Cerebellar cortex (tissue), 1 donor: ENCODE data around the gene MAPT.

Experiments
- DNase-seq: peaks from one replicate; pipeline ENCODE4 v3.0.0-alpha.2; 2015; ENCODE audit warnings: low spot score

Gene MAPT

GRCh38 chr17:45973946-45974859 is 79.8 kb downstream of the MAPT start:
- peak; percentile 35 for DNase-seq

- DNase-seq, result no peak
Measured at GRCh38 chr17:45974916-45975630, 80.7 kb downstream of the MAPT start.

DNA sequence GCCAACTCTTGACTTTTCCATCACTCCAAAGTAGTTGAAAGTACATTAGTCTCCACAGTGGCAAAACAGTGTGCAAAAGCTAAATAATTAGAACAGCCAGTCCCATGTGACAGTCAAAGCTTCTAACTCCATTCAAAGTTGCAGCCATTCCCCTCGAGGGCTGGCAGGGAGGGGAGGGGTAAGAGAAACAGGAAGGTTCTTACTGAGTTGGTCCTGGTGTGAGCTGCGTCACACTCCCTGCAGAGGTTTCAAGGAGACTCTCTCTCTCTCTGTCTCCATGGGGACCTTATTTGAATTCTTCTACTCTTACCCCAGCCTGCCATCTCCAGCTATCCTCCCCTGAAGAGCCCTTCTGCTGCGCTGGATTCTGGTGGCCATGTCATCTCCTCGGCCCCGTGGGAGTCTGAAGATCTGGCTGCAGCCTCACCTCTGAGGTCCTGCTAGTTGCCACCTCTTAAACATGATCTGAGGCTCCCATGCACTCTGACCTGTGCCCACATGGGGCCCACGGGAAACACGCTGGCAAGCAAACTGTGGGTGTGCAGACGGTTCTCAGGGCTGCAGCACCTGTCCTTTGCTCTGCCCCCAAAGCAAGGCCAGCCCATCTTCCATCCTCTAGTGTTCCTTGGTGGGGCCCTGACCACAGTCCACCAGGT is 81.4 kb downstream of the MAPT start:
- no peak for DNase-seq

GRCh38 chr17:45976391-45976754 is 82.0 kb downstream of the MAPT start:
- no peak for DNase-seq

DNA sequence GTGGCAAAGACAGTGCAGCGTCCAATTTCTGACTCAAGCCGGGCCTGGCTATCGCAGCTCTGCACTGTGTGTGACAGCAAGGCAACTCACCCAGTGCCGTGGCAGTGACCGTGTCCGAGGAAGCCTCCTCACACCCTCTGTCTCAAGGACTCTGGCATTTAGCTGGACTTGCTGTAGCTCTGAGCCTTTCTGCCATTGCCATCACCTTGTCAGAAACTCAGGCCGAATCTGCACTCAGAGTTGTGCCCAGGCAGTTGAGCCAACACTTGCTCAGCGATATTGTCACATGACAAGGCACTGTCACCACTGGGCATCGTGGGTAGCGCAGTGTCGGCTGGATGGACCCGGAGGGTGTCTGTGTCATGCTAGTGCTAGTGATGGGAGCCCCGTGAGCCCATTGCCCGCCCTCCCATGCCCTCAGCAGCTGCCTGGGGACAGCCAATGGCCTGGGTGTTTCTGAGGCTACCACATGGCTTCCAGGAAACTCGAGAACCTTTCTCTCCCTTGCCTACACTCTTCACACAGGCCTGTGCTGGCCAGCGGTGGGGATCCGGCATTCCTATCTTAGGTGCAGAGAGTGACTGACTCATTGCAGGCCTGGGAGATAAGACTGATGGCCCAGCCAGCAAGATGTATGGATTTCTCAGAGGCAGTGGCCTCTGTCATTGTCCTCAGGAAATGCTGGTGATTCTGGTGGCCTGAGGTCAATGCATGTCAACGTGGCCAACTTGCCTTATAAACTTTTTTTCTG is 82.6 kb downstream of the MAPT start:
- DNase-seq, result no peak

GRCh38 chr17:45977506-45977824 is 83.1 kb downstream of the MAPT start:
- no peak for DNase-seq

GRCh38 chr17:45977976-45978626 is 83.7 kb downstream of the MAPT start:
- DNase-seq, result no peak

DNA sequence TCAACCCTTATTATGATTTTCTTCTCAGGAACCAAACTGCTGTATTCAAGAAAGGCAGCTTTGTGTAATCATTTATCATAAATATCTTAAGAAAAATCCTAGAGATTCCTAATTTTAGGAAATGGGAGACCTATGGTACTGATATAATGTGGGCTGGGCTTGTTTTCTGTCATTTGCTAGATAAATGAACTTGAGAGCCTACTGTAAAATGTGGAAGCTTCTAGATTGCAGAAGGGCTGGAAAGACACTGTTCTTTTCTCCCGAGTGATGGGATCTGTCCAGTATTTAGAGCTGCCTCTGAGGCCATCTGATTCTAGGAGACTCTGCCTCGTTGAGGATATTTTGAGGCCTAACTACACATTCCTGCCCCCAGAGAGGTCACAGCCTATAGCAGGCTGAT is 84.8 kb downstream of the MAPT start:
- DNase-seq, result no peak

- no peak for DNase-seq
Measured at GRCh38 chr17:45980855-45981254, 86.5 kb downstream of the MAPT start.

DNA sequence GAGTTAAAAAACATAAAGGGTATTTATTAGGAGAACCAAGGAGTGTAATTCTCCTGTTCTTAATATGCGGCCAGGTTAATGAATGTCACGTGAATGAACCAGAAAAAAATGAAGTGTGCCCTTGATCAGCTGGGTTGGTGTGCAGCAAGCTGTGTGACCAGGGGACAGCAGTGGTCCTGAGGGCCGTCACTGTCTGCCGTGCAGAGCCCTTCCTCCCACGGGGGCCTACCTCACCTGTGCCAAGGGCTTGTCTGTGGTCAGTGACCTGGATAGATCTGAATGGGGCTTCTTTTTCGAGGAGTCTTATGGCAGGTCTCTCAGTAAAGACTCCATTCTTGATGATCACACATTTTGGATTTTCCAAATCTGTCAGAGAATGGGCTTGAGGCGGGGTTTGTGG is 87.0 kb downstream of the MAPT start:
- no peak for DNase-seq

GRCh38 chr17:45982791-45983613 is 88.6 kb downstream of the MAPT start:
- DNase-seq, result no peak

DNA sequence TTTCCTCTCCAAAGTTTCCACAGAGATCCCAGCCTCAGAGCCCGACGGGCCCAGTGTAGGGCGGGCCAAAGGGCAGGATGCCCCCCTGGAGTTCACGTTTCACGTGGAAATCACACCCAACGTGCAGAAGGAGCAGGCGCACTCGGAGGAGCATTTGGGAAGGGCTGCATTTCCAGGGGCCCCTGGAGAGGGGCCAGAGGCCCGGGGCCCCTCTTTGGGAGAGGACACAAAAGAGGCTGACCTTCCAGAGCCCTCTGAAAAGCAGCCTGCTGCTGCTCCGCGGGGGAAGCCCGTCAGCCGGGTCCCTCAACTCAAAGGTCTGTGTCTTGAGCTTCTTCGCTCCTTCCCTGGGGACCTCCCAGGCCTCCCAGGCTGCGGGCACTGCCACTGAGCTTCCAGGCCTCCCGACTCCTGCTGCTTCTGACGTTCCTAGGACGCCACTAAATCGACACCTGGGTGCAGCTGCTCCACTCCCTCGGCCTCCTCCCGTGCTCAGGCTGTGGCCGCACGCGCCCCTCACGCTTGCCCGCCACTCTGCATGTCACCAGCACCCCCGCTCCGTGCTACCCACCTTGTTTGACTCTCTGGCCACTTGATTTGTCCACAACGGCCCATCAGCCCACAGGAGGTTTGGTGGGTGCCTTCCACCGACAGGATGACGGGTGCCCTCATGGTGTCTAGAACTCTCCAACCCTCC is 89.4 kb downstream of the MAPT start:
- no peak for DNase-seq

DNA sequence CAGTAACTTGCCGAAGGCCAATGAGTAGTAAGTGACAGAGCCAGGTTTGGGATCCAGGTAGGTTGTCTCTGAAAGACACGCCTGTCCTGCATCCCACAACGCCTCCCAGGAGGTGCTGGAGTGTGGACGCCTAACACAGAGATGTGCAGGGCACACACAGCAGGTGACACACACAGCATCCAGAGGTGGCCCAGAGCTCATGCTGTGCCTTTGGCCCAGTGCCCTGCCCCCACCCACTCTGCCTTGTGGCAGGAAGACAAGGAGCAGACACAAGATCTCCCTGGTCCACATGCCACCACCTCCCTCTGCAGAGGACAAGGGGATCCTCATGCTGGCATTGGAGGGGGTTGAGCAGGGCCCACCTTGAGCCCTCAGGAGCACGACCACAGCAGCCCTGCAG is 90.0 kb downstream of the MAPT start:
- DNase-seq, result no peak

GRCh38 chr17:45985447-45985846 is 91.1 kb downstream of the MAPT start:
- DNase-seq, result no peak

- no peak for DNase-seq
Measured at GRCh38 chr17:45986056-45986455, 91.7 kb downstream of the MAPT start.

GRCh38 chr17:45987706-45988105 is 93.4 kb downstream of the MAPT start:
- no peak for DNase-seq

- no peak for DNase-seq
Measured at GRCh38 chr17:45989759-45990158, 95.4 kb downstream of the MAPT start.

GRCh38 chr17:45990886-45991285 is 96.5 kb downstream of the MAPT start:
- no peak for DNase-seq

DNA sequence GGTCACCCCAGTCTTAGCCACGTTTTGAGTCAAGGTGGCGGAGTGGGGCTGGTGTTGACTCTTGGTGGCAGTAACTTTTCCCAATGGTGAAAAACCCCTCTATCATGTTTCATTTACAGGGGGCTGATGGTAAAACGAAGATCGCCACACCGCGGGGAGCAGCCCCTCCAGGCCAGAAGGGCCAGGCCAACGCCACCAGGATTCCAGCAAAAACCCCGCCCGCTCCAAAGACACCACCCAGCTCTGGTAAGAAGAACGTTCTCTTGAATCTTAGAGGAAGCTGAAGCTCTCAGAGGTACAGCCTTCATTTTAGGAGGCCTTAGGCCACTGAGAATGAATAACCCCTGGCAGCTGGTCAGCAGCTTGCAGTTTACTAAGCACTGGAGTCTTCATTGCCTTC is 97.0 kb downstream of the MAPT start:
- DNase-seq, result no peak

DNA sequence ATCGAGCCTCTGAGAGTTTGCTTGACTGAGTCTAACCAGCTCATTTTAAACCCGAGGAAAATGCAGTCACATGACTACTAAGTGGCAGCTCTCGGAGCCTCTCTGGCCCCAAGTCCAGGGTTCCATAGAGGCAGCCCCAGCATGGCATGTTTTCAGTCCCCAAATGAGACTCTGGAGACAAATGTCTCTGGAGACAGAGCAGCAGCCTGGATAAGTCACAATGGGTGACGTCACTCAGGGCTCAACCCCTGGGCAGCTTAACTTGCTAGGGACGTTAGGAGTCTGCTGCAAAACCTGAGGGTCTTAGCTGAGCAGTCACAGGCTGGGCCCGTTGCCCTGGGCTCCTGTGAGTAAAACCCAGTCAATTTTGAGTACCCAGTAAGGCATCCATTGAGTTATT is 97.8 kb downstream of the MAPT start:
- DNase-seq, result no peak
